ENCODE data around the gene TMEM179. TPM values are rescaled to one million over a fixed set of nuclear protein-coding genes. Genes with fewer than 3 reads are reported as not detected.

TMEM179 gene
- total and polyA plus RNA-seq, 2 experiments from 2014 or later = 3.6 to 8.6 TPM

DNA sequence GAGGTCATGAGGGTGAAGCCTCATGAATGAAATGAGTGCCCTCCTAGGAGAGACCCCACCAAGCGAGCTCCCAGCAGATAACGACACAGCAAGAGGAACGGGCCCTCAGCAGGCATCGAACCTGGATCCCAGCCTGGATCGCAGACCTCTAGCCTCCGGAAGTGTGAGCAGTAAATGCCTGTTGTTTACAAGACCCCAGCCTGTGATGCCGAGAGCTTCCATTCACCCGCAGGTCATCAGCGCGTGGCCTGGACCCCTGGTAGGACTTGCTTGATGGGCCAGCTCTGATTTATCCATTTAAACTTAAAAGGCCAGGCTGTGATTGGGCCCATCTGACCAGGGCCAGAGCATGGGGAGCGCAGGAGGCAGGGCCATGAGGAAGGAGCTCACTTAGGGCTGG is 7.0 kb downstream of the TMEM179 start:
- H3K27ac ChIP-seq = no peak overlapping the region
- peaks cover 4% of the 10 kb centered on the region for H3K27me3 ChIP-seq
- no peaks in the 10 kb centered on the region for H3K36me3 ChIP-seq
- TF ChIP-seq, protein P1, sequence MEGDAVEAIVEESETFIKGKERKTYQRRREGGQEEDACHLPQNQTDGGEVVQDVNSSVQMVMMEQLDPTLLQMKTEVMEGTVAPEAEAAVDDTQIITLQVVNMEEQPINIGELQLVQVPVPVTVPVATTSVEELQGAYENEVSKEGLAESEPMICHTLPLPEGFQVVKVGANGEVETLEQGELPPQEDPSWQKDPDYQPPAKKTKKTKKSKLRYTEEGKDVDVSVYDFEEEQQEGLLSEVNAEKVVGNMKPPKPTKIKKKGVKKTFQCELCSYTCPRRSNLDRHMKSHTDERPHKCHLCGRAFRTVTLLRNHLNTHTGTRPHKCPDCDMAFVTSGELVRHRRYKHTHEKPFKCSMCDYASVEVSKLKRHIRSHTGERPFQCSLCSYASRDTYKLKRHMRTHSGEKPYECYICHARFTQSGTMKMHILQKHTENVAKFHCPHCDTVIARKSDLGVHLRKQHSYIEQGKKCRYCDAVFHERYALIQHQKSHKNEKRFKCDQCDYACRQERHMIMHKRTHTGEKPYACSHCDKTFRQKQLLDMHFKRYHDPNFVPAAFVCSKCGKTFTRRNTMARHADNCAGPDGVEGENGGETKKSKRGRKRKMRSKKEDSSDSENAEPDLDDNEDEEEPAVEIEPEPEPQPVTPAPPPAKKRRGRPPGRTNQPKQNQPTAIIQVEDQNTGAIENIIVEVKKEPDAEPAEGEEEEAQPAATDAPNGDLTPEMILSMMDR (IDR thresholded peaks at IDR 0.05; ENCODE audit: low read depth, low read length) = no peak
- no peak overlapping the region for H3K4me3 ChIP-seq
- H3K4me1 ChIP-seq (ENCODE audit: low read depth) = no peaks in the 10 kb centered on the region
- DNase-seq (ENCODE audit: low read depth in 1 of 2, low spot score in 1 of 2) = no peak
- H3K9me3 ChIP-seq (ENCODE audit: low read depth) = no peaks in the 10 kb centered on the region

DNA sequence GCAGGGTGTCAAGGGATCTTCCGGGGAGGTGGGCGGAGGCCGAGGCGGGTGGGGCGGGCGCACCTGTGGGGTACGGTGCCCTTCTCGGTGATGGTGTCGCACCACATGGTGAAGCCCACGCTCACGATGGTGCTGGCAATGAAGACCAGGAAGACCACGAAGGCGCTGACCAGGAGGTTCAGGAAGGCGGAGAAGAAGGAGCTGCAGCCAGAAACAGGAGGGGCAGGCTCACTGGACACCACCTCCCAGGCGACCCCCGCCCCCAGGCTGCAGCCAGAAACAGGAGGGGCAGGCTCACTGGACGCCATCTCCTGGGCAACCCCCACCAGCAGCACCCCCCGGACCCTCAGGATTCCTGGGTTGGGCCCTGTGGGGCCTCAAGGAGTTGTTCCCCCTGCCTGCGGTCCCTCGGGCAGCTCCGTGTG is 7.6 kb downstream of the TMEM179 start:
- no peaks in the 10 kb centered on the region for H3K36me3 ChIP-seq
- H3K4me3 ChIP-seq = no peak overlapping the region
- TF ChIP-seq, protein P1 (IDR thresholded peaks at IDR 0.05; ENCODE audit: low read depth, low read length) = no peak
- no peak overlapping the region for H3K27ac ChIP-seq
- no peaks in the 10 kb centered on the region for H3K4me1 ChIP-seq (ENCODE audit: low read depth)
- no peaks in the 10 kb centered on the region for H3K9me3 ChIP-seq (ENCODE audit: low read depth)
- no peaks in the 10 kb centered on the region for H3K27me3 ChIP-seq
- DNase-seq (ENCODE audit: low read depth in 1 of 2, low spot score in 1 of 2) = no peak

GRCh38 chr14:104596451-104596918 is 8.1 kb downstream of the TMEM179 start:
- DNase-seq (ENCODE audit: low read depth in 1 of 2, low spot score in 1 of 2) = no peak
- no peaks in the 10 kb centered on the region for H3K36me3 ChIP-seq
- no peak overlapping the region for H3K27ac ChIP-seq
- H3K4me3 ChIP-seq = no peak overlapping the region
- H3K27me3 ChIP-seq = no peaks in the 10 kb centered on the region
- no peaks in the 10 kb centered on the region for H3K4me1 ChIP-seq (ENCODE audit: low read depth)
- no peaks in the 10 kb centered on the region for H3K9me3 ChIP-seq (ENCODE audit: low read depth)
- TF ChIP-seq, protein P1 (IDR thresholded peaks at IDR 0.05; ENCODE audit: low read depth, low read length) = no peak

- no peak overlapping the region for H3K27ac ChIP-seq
- no peak overlapping the region for H3K4me3 ChIP-seq
- no peaks in the 10 kb centered on the region for H3K36me3 ChIP-seq
- H3K4me1 ChIP-seq (ENCODE audit: low read depth) = no peaks in the 10 kb centered on the region
- H3K27me3 ChIP-seq = no peaks in the 10 kb centered on the region
- no peak for DNase-seq (ENCODE audit: low read depth in 1 of 2, low spot score in 1 of 2)
- H3K9me3 ChIP-seq (ENCODE audit: low read depth) = no peaks in the 10 kb centered on the region
- TF ChIP-seq, protein P1 (IDR thresholded peaks at IDR 0.05; ENCODE audit: low read depth, low read length) = no peak
Measured at GRCh38 chr14:104595911-104596450, 8.6 kb downstream of the TMEM179 start.

DNA sequence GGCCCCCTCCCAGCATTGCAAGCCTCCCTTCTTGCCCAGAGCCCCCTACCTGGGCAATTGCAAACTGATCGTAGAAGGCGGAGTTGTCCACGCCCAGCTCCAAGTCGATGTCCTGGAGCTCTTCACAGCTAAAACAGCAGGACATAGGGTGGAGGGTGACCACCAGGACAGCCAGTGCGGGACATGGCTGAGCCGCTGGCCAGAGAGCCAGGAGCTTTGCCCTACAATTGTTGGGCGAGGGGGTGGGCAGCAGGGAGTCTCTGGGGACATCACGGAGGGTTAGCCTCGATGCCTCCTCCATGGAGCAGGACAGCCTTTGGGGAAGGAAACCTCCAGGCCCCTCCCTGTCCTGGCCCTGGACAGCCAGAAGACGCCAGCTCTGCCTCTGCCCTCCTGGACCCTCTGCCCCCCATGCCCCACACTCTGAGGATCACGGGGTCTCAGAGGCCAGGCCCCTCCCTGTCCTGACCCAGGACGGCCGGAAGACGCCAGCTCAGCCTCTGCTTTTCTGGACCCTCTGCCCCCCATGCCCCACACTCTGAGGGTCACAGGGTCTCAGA is 9.4 kb downstream of the TMEM179 start:
- no peaks in the 10 kb centered on the region for H3K4me1 ChIP-seq (ENCODE audit: low read depth)
- TF ChIP-seq, protein P1 (IDR thresholded peaks at IDR 0.05; ENCODE audit: low read depth, low read length) = no peak
- no peak for DNase-seq (ENCODE audit: low read depth in 1 of 2, low spot score in 1 of 2)

More for the DNA sequence above, 9.4 kb downstream of the TMEM179 start:
- Histone ChIP-seq H3K9me3 (ENCODE audit: low read depth) (no peaks in the 10 kb centered on the region), H3K36me3 (no peaks in the 10 kb centered on the region), H3K27ac (no peak overlapping the region), H3K4me3 (no peak overlapping the region), H3K27me3 (no peaks in the 10 kb centered on the region)
